K562 (cell line): ENCODE measurements around the gene UFL1. TPM values are rescaled to one million over a fixed set of nuclear protein-coding genes. Genes with fewer than 3 reads are reported as not detected.

Experiments
- MGA ChIP-seq: fragments of 450-650 bp; IDR thresholded peaks from 2 replicates; pipeline ENCODE4 v1.6.1; 2016; ENCODE audit warnings: mild to moderate bottlenecking, moderate library complexity
- polyA plus RNA-seq, 8 experiments: library from polyadenylated mRNA; depleted of rRNA in 4 of 8; stranded (reverse) in 5 of 8; unstranded in 3 of 8; fragments of >200 nt; fragmentation: Nextera tagmentation in 2 of 8; fragmentation: Illumina TruSeq in 1 of 8; extraction: Ambion mirVana in 2 of 8; extraction: Trizol in 1 of 8; gene quantifications; 2 replicates each; pipeline versions ENCODE4 v1.2.1 to v1.2.3, GENCODE V29; 2011 to 2014; ENCODE audit warnings: inconsistent platforms in 1 of 8, missing spikeins in 1 of 8
- total RNA-seq, 7 experiments: library from RNA; depleted of rRNA in 6 of 7; stranded (reverse); fragments of >200 nt in 6 of 7; fragmentation: Illumina TruSeq in 2 of 7; extraction: Trizol in 2 of 7; gene quantifications; 2 replicates each; pipeline versions ENCODE4 v1.2.1 to v1.2.3, GENCODE V29; 2011 to 2021; ENCODE audit warnings: low replicate concordance in 1 of 7
- TF ChIP-seq, protein P1 (sequence below): sonication (generic); formaldehyde crosslinking; IDR thresholded peaks from 2 replicates; pipeline ENCODE4 v1.8.0; 2022; ENCODE audit warnings: mild to moderate bottlenecking, missing genetic modification reagents
- TF ChIP-seq, protein P2 (sequence below): sonication (generic); formaldehyde crosslinking; IDR thresholded peaks from 2 replicates; pipeline ENCODE4 v1.8.1; 2023; ENCODE audit warnings: mild to moderate bottlenecking, missing genetic modification reagents

The UFL1 gene
- total and polyA plus RNA-seq, 9 of the 15 experiments (the other 6 are each of a cell fraction or from before 2014, with no cell fraction given), result 10.9 to 23.1 (median 18.3) TPM

GRCh38 chr6:96521644-96522464, at the start of gene UFL1 (continued):
- TF ChIP-seq MGA, result 0 out of 2 replicates have a peak, but pooled peaks have one; percentile 43
- TF ChIP-seq, protein P1, sequence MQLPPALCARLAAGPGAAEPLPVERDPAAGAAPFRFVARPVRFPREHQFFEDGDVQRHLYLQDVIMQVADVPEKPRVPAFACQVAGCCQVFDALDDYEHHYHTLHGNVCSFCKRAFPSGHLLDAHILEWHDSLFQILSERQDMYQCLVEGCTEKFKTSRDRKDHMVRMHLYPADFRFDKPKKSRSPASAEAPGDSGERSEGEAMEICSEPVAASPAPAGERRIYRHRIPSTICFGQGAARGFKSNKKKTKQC, result peak; percentile 97
- TF ChIP-seq, protein P2, sequence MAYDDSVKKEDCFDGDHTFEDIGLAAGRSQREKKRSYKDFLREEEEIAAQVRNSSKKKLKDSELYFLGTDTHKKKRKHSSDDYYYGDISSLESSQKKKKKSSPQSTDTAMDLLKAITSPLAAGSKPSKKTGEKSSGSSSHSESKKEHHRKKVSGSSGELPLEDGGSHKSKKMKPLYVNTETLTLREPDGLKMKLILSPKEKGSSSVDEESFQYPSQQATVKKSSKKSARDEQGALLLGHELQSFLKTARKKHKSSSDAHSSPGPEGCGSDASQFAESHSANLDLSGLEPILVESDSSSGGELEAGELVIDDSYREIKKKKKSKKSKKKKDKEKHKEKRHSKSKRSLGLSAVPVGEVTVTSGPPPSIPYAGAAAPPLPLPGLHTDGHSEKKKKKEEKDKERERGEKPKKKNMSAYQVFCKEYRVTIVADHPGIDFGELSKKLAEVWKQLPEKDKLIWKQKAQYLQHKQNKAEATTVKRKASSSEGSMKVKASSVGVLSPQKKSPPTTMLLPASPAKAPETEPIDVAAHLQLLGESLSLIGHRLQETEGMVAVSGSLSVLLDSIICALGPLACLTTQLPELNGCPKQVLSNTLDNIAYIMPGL (CRISPR knock-in tag), result peak; percentile 71; the same call in 1 of the 2 replicates
